22Rv1 (cell line): ENCODE data around the gene IER5.

ENCODE experiments used
- H3K27ac ChIP-seq: fragments of 450-650 bp; 2 replicates; pipeline ENCODE4 v1.5.1; 2017
- ZFX ChIP-seq: fragments of 450-650 bp; IDR thresholded peaks from 2 replicates; pipeline ENCODE4 v1.6.1; 2017; ENCODE audit warnings: antibody characterized with exemption, borderline replicate concordance
- TF ChIP-seq, protein P1 (sequence below): fragments of 450-650 bp; IDR thresholded peaks from 2 replicates; pipeline ENCODE4 v1.5.1; 2017; ENCODE audit warnings: mild to moderate bottlenecking

IER5 gene

GRCh38 chr1:181131255-181131941, 42.9 kb downstream of the IER5 start:
- H3K27ac ChIP-seq = no peak overlapping the region
- TF ChIP-seq, protein P1, sequence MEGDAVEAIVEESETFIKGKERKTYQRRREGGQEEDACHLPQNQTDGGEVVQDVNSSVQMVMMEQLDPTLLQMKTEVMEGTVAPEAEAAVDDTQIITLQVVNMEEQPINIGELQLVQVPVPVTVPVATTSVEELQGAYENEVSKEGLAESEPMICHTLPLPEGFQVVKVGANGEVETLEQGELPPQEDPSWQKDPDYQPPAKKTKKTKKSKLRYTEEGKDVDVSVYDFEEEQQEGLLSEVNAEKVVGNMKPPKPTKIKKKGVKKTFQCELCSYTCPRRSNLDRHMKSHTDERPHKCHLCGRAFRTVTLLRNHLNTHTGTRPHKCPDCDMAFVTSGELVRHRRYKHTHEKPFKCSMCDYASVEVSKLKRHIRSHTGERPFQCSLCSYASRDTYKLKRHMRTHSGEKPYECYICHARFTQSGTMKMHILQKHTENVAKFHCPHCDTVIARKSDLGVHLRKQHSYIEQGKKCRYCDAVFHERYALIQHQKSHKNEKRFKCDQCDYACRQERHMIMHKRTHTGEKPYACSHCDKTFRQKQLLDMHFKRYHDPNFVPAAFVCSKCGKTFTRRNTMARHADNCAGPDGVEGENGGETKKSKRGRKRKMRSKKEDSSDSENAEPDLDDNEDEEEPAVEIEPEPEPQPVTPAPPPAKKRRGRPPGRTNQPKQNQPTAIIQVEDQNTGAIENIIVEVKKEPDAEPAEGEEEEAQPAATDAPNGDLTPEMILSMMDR = no peak
- no peak for TF ChIP-seq ZFX

GRCh38 chr1:181133441-181133951, 45.0 kb downstream of the IER5 start:
- no peak overlapping the region for H3K27ac ChIP-seq
- TF ChIP-seq, protein P1 = no peak

DNA sequence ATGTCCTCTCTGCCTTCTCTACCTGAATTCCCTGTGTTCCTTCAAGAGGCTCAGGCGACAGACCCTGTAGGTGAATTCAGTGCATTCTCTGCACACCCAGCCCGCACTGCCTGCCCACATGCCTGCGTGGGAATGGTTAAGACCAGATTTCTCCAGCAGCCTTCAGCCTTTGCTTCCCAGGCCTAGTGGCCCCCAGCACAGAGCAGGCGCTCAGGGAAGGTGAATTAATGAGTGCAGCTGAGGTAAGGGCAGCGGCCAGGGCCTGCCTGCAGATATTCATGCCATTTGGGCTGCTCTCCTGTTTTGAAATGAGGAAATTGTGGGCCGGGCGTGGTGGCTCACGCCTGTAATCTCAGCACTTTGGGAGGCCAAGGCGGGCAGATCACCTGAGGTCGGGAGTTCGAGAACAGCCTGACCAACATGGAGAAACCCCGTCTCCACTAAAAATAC, 45.5 kb downstream of the IER5 start:
- TF ChIP-seq ZFX = no peak
- TF ChIP-seq, protein P1 = no peak
- H3K27ac ChIP-seq = no peak overlapping the region

DNA sequence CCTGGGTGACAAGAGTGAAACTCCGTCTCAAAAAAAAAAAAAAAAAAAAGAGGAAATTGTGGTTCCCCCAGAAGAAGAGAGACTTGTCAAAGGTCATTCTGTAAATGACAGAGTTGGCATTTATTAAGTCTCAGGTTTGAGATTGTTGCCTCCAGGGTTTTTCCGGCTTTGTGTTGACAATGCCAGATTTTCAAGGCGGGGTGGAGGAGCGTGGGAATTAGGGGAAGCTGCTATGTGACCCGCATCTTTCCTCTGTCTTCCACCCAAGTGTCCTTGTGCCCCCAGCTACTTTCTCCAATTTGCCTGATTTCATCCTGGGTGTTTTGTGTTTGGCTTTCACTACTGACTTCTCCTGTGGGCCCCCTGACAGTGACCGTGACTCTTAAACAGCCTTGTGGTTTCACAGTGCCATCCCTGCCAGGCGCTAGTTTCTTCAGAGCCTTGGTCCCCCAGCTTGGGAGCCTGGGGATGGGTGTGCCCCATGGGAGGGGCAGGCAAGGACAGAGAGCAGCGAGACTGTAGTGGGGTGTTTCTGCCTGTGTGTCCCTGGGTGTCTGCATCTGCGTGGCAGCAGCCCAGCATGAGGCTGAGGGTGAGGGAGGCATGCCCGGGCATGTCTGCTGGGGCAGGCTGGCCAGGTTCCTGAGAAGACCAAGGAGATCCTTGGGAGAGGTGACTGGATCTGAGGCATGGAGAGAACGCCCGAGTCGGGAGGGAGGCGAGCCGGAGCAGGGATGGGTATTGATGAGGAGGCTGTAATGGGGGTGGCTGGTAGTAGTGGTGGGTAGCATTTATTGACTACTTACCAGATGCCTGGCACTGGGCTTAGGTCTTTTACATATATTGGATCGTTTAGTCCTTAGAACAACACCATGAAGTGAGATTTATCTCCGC, 46.3 kb downstream of the IER5 start:
- H3K27ac ChIP-seq = peak overlapping the region; percentile 1; the same call in 1 of the 2 replicates

DNA sequence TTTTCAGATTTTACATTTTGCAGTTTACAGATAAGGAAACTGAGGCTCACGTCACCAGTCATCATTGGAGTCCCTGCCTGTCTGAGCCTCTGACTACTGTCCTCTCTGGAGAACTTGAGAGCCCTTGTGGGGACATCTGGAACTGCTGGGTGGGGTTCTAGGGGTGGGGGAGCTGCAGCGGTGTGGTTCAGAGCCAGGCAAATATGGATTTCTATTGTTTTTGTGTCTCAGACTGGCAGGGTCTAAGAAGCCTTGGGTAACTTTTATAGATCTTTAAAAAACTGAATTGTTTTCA, 46.9 kb downstream of the IER5 start:
- peak overlapping the region; percentile 1; the same call in 1 of the 2 replicates for H3K27ac ChIP-seq
- TF ChIP-seq, protein P1 = no peak
- no peak for TF ChIP-seq ZFX

More for the DNA sequence above, 46.3 kb downstream of the IER5 start:
- no peak for TF ChIP-seq ZFX
- TF ChIP-seq, protein P1 = no peak

DNA sequence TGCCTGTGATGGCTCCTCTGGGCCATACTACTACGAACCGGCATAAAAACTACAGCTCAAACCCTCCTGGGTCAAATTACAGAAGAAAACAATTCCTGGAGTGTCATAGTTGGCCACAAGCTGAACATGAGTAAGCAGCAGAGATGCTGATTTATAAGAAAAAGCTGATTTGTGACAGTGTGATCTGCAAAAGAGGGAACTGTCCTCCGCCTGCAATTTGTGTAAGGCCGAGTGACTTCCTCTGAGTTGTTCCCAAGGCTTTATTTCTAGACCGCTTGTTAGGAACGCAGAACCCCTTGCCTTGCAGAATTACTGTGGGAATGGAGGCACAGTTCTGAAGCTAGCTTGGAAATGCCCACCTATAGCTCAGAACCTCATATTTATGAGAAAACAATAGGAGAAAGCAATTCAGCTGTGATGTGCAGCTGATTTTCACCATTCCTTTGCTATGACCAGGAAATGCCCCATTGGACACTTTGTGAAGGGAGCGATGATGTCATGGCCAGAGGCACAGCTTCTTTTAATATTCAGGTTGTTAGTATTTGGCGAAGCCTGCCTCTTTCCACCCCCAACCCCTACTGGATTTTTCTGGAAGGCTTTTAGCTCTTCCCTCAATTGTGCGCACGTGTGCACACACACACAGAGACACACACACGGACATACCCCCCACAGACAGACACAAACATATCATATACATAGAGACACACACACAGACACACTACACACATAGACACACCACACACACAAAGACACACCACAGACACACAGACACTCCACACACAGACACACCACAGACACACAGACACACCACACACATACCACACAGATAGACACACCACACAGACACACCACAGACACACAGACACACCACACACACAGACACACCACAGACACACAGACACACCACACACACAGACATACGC, 47.6 kb downstream of the IER5 start:
- H3K27ac ChIP-seq = peak overlapping the region; percentile 1; the same call in 1 of the 2 replicates
- TF ChIP-seq, protein P1 = no peak
- no peak for TF ChIP-seq ZFX
